COLO668 (cell line): ENCODE data around the gene FBXL19.

ENCODE experiments used
- DNase-seq: peaks from one replicate; lab custom pipeline; 2025; ENCODE audit not compliant: unreplicated experiment; lab: John Stamatoyannopoulos, UW

FBXL19 gene

GRCh38 chr16:30894540-30895368 lies 28.6 kb upstream of the FBXL19 start:
- no peak for DNase-seq

DNA sequence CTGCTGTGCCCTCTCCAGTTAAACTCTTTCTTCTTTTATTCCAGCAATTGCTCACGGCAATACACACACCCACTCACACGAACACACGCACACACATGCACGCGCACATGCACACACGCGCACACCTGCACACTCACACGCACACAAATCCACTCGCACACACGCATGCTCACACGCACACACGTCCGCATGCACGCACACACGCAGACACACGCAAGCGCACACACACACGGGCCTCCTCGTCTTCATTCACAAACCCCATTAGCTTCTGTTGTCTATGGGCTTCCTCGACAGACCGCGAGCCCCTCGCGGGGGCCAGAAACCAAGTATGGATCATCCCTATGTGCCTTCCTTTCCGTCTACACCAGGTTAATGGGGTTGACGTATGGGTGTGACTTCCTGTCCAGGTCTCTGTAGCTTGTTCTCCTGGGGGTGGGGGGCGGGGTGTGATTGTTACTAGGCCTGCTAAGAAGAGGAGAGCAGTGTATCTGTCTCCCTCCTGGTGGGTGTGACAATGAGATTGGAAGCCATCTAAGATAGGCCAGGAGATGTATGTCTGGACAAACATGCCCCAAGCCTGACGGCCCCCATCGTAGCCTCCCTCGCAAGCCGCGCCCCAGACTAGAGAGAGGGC lies 27.6 kb upstream of the FBXL19 start:
- no peak for DNase-seq

GRCh38 chr16:30896261-30896888 lies 27.0 kb upstream of the FBXL19 start, which contains the start of gene CTF1:
CTF1 (plus strand) TSS chr16:30896614; CDS start chr16:30896644, 30 bp downstream.
- DNase-seq, result no peak

DNA sequence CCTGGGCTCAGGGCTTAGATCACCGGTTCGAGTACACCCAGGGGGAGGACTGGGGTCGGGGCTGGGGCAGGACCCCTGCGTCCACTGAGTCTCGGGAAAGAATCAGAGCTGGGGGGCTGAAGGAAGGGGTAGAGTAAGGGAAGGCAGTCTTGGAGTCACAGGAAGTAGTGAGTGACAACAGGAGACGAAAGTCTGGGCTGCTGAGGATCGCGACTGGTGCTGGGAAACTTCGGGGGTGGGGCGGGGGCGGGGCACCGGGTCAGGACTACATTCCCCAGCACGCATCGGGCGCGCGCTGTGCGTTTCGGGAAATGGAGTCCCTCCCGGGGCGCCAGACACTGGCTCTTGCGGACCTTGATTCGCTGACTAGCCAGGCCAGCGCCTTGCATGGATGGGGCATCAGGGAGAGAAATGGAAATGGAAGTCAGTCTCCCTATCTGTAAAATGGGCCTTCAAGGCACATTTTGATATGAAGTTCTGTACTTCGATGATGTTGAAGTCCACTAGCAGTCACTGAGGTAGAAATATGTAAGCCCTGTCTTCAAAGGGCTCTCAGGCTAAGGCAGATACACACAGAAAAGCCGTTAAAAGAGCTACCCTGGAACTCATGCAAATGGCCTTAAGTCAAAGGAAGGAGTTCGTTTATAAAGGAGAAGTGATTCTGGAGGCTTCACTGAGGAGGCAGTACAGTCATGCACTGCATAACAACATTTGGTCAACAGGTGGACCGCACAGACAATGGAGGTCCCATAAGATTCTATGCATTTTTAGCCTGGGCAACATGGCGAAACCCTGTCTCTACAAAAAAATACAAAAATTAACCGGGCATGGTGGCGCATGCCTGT lies 26.3 kb upstream of the FBXL19 start:
- DNase-seq, result peak; percentile 70

GRCh38 chr16:30899794-30900193 lies 23.6 kb upstream of the FBXL19 start:
- DNase-seq, result no peak

- DNase-seq, result no peak
Measured at GRCh38 chr16:30900588-30900987, 22.8 kb upstream of the FBXL19 start.

GRCh38 chr16:30901201-30902028 lies 22.0 kb upstream of the FBXL19 start:
- DNase-seq, result no peak

GRCh38 chr16:30902029-30902972 lies 21.1 kb upstream of the FBXL19 start:
- DNase-seq, result peak; percentile 83

GRCh38 chr16:30903002-30903401 lies 20.4 kb upstream of the FBXL19 start:
- no peak for DNase-seq

GRCh38 chr16:30903596-30903995 lies 19.8 kb upstream of the FBXL19 start:
- DNase-seq, result no peak

DNA sequence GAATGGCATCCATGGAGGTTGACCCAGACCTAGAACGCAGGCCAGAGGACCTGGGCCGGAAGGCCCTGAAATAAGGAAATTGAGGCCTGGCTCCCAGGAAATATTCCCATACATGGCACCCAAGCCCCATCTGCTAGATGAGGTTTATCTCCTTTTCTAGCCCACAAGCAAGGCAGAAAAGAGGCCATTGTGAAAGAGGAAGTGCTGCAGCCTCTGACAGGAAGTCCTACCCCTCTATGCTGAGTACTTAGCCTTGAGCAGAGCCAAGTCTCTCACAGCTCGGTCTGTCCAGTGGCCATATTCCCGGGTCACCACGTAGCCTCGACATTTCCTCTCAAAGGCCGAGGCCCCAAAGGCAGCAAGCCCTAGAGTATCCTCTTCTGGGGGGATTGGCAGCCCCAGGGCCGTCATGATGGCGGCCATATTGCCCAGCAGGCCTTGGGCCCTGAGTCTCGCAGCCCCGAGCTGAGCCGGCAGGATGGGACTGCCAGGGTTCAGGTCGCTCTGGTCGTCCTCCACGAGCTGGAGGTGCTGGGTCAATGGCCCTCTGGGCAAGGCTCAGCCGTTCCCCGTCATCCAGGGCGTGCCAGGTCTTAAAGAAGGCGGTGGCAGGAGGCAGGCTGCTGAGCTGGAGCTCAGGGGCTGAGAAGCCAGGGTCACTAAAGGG lies 19.1 kb upstream of the FBXL19 start:
- no peak for DNase-seq

DNA sequence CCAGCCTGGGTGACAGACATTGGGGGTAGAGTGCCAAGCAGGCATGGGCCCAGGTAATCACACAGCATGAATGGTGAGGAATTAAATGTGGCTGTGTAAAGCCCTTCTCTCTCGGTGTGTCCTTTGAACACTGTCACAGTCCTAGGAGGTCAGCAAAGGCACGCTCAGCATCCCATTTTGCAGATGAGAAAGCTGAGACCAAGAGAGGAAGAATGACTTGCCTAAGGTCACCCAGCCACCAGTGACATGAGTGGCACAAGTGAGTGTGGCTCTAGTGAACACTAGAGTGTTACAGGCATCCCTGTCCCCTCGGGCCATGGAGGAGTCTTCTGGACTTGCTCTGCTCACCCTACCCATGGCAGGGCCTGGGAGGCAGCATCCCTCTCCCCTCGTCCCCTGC lies 16.3 kb upstream of the FBXL19 start:
- no peak for DNase-seq

DNA sequence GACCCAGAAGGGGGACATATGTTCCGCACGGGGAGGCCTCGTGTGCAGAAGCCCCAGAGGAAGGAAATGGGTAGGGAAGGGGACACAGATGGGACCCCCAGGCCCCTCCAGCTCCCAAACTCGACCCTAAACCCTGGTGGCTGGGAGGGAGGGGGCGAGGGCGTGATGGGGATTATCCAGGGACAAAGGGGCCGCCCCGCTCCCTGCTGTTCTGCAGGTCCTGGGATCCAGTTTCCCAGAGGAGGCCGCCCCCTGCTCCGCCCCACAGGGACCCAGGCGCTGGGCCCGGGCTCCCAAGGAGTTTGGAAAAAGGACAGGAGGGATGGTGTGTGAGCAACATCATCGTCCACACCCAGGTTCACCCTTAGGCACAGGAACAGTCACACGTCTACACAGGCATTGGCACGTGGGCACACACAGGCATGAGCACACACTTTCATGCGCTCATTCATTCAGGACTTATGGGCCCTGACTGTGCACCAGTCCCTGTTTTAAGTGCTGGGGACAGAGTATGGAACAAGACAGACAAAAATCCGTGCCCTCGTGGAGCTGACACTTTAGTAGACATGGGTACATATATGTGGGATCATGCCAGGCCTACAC lies 12.8 kb upstream of the FBXL19 start:
- DNase-seq, result no peak

- DNase-seq, result no peak
Measured at GRCh38 chr16:30912794-30913412, 10.5 kb upstream of the FBXL19 start.

DNA sequence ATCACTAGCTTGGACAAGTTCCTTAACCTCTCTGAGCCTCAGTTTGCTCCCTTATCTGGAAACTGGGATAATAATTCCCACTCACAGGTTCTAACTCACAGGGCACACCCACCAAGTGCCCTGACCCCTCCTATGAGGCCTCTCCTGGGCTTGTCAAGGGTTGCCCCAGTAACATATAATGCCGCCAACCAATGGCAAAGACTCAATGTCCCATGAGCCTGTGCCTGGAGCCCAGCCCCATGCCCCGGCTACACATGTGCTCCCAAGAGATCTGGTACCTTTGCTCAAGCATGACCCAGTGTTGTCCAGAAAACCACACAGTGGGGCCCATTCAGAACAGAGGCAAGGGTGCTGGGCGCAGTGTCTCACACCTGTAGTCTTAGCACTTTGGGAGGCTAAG lies 8.5 kb upstream of the FBXL19 start:
- no peak for DNase-seq

DNA sequence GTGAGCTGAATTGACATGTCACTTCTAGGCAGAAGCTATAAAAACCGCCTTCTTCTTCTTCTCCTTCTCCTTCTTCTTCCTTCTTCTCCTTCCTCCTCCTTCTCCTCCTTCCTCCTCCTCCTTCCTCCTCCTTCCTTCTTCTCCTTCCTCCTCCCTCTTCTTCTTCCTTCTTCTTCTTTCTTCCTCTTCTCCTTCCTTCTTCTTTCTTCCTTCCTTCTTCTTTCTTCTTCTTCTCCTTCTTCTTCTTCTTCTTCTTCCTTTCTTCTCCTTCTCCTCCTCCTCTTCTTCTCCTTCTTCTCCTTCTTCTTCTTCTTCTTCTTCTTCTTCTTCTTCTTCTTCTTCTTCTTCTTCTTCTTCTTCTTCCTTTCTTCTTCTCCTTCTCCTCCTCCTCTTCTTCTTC lies 4.8 kb upstream of the FBXL19 start:
- DNase-seq, result no peak

DNA sequence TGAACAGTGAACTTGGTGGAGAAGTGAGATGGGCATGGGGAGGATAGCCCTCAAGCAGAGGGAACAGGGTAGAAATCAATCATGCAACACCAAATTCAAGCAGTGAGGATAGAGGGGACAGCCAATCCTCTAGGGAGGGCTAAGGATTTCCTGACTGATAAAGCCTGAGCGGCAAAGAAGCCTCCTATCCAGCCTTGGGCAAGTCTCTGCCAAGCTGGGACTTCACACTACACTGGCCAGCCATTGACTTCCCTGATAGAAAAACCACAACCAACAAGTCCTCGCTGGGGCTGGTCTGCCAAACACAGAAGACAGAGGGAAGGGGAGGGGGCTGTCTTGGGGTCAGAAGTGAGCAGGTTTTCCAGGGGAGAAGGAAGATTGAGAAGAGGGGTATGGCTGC lies 2.5 kb upstream of the FBXL19 start:
- no peak for DNase-seq

- no peak for DNase-seq
Measured at GRCh38 chr16:30921459-30921747, 2.0 kb upstream of the FBXL19 start.
